Posterior vena cava (tissue), 2 donors: Measurements from ENCODE around the gene ANKRD11. TPM values are rescaled to one million over a fixed set of nuclear protein-coding genes. Genes with fewer than 3 reads are reported as not detected.
"Not testable (repeated sequence)": the region's sequence is repeated elsewhere in the genome, so short reads cannot be mapped to it uniquely, and the experiment has no call there.

Experiments used
- DNase-seq: peaks from one replicate; pipeline ENCODE4 v3.0.0-alpha.2; 2020; ENCODE audit warnings: low spot score
- intact Hi-C, 2 donors: fragments of 100-400 bp; cut with DNase I; formaldehyde crosslinking; loops; one replicate each; pipeline versions ENCODE4 v1.14.1 to v1.14.2; 2022 to 2023
- total RNA-seq, 2 donors: library from RNA; stranded (reverse); fragmentation: NEBNext Ultra II Directional; extraction: Animal tissue kit (Norgen Biotek cat#: 25700); gene quantifications; one replicate each; pipeline ENCODE4 v1.2.1, GENCODE V29; 2021
- donor health status: DM: yes; HTN: yes; CAD: no.
- donor health status: DM: yes; HTN: yes; CAD: no.

The ANKRD11 gene
- total RNA-seq, 2 donors from 2014 or later: 95.0 to 110 TPM

DNA sequence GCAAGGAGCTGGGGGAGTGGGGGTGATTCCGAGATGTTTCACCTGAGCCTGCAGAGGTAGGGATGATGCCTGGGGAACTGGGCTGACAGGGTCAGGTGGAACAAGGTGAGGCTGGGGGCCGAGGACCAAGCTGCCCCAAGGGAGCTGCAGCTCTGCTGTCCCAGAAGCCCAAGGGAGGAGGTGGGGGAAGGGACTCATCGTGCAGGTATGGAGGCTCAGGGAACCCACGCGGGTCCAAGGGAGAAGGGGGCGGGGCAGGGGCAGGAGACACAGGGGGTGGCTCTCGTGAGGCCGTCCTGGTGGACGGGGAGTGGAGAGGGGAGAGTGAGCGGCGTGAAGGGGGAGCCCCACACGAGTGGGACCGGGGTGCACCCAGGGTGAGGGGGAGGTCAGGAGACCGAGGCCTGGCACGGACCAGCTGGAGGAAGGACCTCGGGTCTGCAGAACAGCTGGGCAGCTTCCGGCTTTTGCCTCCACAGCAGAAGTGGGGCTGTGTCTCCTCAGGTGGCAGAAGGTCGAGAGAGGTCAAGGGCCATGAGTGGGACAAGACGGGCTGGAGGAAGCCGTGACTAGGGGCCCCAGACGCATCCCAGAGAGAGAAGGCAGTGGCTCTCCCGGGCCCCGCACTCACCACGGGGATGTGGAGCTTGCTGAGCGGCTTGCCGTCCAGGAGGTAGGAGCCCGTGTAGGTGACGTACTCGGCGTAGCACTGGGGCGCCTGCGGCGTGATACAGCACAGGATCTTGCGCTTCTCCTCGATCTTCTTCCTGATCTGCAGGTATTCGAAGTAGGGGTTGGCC lies 211.7 kb downstream of the ANKRD11 start:
- intact Hi-C loops: no loop called here
- no peak for DNase-seq

DNA sequence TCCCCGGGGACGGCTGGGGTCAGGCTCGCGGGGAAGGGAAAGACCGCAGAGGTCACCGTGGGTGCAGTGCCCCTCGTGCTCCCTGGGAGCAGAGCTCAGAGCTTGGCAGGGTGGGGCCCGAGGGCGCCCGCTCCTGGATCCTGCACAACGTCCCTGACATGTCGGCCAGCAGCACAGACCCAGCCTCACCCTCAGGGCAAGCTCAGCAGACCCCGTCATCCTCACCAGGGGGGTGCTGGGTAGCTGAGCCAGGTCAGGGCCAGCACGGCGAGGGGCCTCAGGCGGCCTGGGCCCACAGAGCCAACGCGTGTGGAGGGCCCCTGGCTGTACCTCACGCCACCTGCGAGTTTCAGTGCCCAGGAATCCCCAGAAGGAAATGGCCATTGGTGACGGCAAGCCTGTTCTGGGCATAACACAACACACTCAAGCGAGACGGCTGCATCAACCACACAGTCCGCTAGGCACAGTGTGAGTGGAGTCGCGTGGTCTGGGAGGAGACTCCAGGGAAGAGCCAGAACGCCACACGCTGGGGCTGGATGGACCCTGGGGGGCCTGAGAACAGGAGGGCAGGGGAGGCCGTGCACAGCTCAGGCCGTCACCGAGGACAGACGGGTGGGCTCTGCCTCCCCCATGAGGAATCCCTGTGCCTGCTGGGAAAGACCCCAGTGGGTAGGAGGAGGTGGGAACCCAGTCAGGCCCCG lies 212.6 kb downstream of the ANKRD11 start:
- intact Hi-C loops: no loop called here
- no peak for DNase-seq

DNA sequence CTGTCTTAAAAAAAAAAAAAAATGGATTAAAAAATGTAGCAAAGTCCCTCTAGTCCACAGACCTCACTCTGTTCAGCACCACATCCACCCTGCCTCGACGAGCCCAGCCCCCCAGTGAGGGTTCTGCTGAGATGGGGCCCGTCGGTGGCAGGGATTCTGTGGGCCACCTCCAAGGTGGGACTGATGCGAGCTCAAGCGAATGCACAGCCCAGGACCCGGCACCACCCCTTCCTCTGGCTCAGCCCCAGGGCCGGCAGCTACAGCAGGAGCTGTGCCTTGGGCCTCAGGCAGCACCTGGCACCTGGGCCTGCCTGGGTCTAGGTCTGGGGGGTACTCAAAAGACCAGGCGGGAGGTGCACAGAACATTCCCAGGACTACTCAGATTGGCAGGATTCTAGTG lies 213.3 kb downstream of the ANKRD11 start:
- intact Hi-C loops: no loop called here
- no peak for DNase-seq

DNA sequence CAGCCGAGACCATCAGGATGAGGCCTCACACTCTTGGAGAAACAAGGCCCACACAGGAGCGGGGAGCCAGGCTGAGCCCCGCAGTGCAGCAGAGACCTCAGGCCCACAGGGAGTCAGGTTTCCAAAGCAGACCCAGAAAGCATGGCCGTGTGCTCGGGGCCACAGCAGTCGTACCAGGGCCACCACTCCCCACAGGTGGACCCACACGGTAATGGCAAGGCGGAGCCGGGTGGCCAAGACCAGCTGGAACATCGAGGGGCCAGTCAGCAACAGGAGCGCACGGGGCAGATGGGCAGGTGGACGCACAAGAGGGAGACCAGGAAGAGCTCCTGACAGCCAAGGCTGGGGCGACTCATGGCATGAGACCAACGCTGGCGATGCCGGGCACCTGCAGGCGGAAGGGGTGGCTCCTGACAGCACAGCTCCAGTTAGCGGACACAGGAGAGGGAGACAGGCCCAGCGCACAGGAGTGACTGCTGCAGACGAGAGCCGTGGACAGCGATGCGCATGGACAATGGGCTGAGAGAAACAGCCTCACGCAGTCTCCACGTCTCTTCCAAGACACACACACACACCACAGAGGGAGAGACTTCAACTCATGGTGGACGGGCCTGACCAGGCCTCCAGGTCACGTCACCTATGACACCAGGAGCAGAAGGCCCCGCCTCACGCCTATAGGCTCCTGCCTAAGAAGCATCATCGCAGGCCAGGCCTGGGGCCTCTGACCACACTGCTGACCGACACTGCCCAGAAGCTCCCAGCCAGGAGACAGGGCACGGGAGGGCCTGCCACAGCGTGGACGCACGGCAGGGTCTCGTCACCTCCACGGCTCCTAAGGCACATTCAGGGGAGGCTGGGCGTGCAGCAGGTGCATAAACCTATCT lies 214.3 kb downstream of the ANKRD11 start:
- DNase-seq: no peak
- intact Hi-C loops: no loop called here

DNA sequence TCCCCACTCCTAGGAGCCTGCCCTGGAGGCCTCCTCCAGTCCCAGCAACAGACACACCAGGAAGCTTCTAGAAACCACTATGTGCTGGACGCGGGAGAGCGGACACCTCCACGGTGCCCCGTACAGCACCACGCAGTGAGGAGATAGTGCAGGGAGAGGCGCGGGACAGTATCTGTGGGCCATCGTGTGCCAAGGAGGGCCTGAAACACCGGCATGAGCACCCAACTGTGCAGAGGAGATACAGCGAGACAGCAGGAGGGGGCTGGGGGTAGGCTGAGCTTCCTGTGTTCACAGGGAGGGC lies 215.1 kb downstream of the ANKRD11 start:
- no peak for DNase-seq
- intact Hi-C loops: no loop called here

DNA sequence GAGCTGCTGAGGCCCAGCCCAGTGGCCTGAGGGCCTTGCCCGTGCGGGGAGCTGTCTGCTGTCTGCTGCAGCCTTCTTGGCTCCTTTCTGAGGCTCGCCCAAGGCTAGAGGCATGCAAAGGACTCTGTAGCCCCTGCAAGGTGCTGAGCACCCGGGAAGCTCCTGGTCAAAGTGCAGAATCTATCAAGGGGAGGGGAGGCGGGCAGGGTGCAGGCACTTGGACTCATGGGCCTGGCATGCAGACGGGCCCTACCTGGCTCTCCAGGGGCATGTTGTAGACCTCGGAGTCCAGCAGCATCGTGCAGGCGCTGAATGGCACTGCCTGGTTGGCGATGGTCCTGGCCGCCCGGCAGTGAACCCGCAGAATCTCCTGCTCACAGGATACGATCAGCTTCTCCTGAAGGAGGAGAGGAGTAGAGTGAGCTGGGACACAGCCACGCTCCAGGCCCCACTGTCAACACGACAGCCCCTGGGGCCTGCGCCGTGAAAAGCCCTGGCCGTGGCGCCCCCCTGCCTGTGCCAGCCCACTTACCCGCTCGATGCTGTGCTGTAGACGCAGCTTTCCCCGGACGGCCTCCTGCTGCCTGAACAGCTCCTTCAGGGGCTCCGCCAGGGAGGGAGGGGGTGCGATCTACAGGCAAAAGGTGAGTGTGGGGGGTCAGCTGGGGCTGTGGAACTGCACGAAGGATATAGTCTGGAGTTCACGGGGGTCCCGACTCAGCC lies 215.6 kb downstream of the ANKRD11 start:
- intact Hi-C loops: no loop called here
- no peak for DNase-seq

DNA sequence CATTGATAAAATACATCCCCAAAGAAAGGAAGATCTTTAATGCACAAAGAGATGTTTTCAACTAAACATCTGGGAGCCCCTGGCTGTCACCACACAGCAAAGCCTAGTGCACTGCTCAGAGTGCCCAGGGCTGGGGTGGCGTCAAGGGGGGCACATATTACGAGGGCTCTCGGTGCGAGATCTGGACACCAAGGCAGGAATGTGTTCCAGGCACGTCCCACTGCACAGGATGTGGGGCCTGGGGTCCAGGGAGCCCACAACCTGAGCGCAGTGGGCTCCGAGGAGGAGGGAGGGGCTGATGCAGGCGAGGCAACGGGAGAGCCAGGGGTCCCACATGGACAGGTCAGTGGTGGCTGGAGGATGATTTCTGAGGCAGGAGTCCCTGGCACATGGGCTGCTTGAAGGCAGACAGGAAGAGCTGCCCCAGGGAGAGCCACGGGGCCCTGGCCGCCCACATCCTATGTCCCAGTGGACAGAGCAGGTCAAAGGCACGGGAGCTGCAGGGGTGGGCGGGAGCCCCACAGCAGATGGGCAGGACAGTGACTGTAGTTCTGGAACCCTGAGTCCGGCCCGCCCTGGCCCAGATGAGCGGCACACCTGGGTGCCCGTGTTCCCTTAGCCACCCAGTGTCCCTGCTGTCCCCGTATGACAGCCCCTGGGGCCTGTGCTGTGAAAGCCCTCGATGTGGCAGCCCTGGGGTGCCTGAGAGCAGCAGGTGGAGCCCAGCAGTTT lies 216.5 kb downstream of the ANKRD11 start:
- intact Hi-C loops: no loop called here
- no peak for DNase-seq

DNA sequence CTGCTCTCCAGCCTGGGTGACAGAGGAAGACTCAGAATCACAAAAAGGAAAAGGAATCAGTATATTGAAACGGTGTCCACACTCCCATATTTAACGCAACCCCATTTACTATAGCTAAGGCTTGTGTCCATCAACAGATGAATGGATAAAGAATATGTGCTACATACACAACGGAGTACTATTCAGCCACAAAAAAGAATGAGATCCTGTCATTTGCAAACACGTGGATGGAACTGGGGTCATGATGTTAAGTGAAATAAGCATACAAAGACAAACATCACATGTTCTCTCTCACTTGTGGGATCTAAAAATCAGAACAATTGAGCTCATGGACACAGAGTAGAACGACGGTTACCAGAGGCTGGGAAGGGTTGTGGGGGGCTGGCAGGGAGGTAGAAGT lies 217.7 kb downstream of the ANKRD11 start:
- intact Hi-C loops: no loop called here
- no peak for DNase-seq

DNA sequence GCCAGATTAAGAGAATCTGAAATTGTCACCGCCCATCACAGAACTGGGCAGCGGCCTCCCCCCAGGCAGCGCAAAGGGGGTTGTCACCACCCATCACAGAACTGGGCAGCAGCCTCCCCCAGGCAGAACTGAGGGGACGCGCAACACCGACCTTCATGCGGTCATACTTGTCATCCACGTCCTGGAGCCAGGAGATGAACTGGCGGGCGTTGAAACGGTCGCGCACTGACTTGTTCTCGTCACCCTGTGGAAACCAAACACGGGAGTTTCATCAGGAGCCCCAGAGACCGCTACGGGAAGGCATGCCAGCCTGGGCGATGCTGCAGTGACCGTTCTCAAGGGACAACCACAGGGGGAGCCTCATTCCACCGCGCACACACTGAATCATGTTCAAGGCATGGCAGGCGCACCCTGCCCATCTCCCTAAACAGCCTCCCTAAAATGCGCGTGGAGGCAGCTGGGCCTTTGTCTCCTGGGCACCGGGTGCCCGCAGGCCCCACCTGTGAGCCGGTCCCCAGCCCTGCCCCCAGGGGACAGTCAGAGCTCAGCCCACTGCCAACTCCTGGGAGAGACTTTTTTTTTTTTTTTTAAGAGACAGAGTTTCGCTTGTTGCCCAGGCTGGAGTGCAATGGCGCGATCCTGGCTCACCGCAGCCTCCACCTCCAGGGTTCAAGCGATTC lies 219.6 kb downstream of the ANKRD11 start:
- no peak for DNase-seq
- intact Hi-C loops: no loop called here

DNA sequence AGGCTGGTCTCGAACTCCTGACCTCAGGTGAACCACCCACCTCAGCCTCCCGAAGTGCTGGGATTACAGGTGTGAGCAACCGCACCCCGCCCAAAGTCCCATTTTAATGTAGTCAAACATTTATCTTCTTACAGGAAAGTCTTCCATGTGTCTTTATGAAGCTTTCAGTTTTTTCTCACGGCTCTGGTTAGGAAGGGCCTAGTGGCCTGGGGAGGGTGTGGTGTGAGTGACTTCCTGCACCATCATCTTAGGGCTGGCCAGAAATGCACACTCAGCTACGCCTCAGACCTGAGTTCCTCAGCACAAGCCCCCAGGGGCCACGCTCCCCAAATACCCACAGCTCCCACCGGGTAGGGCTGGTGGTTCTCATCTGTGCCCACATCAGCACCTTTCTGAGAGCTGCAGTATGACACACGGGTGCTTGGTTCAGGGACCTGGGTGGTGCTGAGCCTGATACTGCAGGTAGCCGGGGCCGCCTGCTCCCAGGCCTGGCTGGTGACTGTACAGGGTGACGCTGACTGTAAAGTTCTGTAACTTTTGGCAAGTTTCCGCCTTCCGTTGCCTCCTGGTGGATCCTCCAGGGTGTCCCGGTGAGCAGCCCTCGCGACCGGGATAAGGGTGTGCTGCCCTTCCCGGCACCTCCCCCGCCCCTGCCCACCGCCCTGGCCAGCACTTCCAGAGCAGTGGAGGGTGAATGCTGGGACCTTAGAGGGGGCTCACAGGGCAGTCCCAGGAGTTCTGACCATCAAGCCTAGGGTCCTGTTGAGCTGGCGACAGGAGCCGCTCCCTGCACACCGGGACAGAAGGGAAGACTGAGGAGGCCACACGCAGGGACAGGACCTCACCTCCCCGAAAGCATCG lies 220.3 kb downstream of the ANKRD11 start:
- intact Hi-C loops: no loop called here
- DNase-seq: no peak

DNA sequence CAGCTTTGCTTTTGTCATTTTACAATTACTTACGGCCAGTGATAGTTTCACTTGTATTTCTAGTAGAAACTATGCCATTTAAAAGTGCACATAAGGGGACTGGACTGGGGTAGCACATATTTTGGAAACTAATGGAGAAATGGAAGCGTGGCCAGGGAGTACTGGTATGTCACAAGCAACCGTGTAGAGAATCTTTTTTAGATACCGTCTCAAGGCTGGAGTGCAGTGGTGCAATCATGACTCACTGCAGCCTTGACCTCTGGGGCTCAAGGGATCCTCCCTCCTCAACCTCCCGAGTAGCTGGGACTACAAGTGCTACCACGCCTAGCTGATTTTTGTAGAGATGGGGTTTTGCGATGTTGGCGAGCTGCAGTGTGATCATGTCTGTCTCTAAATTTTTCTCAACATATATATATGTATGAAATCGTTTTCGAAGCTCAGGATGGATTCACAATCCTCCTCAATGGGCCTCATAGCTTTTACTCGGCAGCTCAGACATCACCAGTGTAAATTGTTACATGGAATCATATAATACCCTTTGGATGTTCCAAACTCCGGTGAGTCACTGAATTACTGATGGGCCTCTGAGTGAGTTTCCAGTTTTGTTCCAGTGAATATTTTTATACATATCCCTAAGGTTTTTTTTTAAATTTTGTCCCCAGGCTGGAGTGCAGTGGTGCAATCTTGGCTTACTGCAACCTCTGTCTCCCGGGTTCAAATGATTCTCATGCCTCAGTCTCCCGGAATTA lies 221.2 kb downstream of the ANKRD11 start:
- DNase-seq: no peak
- intact Hi-C loops: no loop called here

DNA sequence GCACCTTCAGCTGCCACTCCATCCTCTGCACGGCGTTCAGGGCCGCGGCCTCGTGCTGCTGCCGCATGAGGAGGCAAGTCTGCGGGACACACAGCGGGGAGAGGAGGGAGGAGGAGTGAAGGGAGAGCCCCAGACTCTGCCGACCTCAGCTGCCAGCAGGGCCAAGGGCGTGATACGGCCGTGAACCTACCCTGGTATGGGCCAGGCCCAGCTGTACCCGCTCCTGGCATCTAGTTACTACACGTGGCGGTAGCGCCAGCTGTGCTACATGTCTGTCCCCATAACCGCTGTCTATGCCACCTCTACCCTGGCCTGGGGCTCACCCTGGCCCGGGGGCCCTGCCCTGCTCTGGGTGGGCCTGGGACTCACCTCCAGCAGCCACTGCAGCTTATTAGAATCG lies 221.8 kb downstream of the ANKRD11 start:
- intact Hi-C loops: no loop called here
- DNase-seq: no peak

DNA sequence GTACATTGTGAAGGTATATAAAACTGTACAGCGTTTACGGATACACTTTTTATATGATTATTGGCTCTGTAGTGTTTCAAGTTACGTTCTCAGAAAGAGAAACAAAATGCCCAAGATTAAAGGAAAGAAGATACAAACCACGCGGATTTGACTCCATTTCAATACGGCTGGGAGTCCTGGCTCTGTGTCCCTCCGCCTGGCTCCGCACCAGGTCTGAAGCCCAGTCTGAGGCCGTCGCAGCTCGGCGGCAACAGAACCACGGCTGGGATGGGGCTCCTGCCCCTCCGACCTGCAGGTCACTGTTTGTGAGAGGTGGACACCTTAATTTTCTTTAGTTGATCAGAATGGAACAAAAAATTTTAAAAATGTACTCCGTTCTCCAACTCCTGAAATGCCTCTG lies 222.6 kb downstream of the ANKRD11 start:
- DNase-seq, intact Hi-C loops: not testable (repeated sequence)

DNA sequence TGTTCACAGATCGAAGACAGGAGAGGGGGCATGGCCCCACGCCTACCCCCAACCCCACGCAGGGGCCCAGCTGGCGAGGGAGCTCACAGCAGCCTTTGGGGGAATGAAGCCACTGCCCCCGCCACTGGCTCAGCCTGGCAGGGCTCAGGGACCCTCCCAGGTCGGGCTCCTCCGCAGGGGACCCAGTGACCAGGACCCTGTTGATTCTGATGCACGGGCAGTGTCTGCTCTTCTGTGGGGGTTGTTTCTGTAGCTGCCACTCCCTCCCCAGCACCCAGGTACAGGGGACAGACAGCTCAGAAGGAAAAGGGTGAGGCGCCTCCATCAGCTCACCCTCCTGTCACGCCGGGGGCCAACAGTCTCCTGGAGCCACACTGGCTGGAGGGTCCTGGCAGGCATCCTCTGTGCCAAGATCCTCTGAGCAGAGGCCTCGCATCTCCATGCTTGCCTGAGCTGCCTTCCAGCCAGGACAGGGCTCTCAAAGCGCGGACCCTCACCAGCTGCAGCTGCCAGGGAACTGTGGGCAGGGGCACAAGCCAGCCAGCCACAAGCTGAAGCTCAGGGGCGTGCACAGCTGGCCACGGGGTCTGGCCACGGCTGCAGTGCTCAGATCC lies 223.7 kb downstream of the ANKRD11 start:
- intact Hi-C loops: no loop called here
- no peak for DNase-seq

DNA sequence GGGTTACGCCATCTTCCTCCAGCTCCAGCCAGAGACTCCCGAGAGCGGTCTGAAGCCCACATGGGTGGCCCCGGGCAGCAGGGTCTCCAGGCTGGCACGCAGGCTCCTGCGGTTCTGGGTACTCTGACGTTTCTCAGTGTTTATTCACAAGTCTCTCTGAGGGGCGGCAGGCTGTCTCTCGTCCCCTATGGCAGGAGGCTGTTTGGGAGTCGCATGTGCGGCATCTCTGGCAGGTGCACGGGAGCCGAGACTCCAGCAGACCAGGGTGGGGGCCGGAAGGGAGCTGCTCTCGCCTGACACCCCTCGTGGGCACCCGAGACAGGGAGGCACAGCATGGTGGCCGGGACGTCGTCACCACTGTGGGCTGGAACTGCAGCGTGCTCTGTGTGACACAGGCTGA lies 224.7 kb downstream of the ANKRD11 start:
- intact Hi-C loops: no loop called here
- no peak for DNase-seq

DNA sequence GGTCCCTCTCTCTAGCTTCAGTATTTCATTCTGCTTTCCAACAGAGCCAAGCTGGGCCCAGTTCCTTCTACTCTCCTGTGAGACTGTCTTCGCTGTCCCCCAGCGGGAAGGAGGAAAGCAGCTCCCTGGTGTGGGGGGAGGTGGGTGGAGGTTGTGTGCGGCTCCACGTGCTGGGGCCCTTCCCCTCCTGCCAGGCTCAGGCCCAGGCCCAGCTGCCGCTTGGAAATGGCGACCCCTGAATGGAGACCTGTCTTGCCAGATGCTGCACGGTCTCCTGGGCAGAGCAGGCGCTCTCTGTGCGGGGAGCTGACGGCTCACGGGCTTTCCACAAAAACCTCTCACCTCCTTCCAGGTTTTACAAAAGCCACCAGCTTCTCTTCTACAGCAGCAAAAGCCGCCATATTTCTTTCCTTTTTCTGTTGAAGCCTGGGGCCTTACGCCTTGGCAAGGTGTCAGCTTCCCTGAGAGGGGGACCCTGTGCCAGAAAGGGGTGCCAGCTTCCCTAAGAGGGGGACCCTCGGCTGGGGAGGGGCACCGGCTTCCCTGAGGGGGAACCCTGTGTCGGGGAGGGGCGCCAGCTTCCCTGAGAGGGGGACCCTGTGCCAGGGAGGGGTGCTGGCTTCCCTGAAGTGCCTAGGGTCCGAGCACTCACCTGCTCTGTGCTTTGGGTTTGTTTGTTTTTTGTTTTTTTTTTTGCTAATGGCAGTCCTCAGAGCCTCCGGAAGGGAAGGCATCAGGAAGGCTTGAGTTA lies 225.4 kb downstream of the ANKRD11 start:
- intact Hi-C loops: no loop called here
- no peak for DNase-seq
